GM19395 (cell line): ENCODE results near the gene MLST8.
"Not testable (repeated sequence)": the region's sequence is repeated elsewhere in the genome, so short reads cannot be mapped to it uniquely, and the experiment has no call there.

Experiments
- ATAC-seq: cut with Tn5 transposase; IDR thresholded peaks from one replicate; pipeline ENCODE4 v1.9.1; 2021; ENCODE audit warnings: mild to moderate bottlenecking, moderate library complexity; ENCODE audit not compliant: unreplicated experiment

MLST8 gene

GRCh38 chr16:2229091-2229490 lies 23.8 kb downstream of the MLST8 start:
- ATAC-seq, result no peak

DNA sequence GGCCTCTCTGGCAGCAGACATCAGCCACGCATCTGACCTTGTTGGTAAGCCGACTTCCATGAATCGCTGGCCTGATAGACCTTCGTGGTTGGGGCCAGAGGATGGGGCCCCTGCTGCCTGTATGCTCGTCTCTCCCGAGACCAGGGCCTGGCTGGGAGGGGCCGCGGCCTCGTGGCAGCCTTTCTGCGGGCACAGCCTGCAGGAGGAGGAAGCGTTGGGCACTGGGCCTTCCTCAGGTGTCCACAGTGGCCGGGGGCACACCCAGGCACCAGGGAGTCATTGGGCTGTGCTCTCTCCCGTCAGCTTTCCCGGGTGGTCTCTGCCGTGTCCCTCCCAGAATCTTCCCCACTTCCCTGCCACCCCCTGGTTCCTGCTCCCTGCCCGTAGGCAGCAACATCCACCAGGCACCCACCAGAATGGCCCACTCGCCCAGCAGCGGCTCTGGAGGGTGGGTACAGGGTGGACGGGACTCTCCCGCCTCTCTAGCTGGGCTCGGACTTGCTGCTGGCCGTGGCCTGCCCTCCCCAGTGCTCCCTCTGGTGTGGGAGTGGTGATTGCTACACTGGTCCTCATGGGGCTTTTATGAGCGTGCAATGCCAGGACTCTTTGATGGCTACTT lies 24.5 kb downstream of the MLST8 start:
- ATAC-seq, result no peak

DNA sequence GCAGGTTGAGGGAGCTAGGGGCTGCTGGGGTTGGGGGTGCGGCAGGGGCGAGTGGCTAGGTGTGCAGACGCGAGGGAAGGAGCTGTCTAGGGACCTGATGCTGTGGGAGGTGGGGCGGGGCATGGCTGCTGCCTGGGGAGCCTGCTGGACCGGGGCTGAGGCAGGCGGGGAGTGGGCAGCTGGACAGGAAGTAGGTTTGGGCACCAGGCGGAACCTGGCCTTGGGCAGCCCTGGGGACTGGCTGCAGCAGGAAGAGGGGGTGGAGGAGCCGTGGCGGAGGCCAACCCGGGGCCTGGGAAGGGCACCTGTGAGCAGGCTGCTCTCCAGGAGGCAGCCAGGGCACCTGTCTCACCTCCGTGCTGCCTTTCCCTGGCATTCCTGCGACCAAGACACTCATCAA lies 25.1 kb downstream of the MLST8 start:
- ATAC-seq, result no peak

DNA sequence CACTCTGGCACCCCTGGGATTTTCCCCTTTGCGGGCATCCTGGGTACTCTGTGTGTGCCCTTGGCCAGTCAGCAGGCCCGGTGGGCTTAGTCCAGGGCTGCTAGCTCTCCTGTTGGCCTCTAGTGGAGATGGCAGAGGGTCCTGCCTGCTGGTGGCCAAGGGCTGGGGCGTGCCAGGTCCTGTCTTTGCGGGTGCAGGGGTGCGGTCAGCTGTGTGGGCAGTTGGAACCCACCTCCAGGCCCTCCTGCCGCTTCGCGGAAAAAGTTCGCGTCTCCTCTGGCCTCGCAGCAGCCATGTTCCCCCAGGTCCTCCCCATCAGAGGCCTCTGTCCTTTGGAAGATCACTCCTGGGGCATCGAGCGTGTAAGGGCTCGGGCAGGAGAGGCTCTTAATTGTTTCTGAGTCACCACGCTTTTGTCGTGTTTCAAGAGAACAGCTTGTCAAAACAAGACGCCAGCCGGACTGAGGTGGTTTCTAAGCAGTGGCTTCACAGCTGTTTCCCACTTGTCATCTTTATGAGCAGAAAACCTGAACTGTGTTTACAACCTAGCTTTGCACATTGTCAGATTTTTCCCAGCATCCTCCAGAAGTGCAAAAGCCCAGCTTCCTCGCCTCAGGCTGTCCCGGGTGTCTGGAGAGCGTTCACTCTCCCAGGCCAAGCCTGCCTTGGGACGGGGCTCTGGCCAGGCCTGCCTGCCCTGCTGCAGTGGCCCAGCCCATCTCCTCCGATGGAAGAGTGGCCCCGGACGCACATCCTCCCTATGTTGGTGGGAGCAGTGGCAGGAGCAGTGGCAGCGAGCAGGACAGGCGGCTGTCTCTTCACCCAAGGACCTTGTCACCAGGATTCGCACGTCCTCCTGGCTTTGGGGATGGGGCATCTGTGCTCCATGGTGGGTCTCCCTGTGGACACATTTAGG lies 26.0 kb downstream of the MLST8 start:
- ATAC-seq, result no peak

- ATAC-seq, result no peak
Measured at GRCh38 chr16:2232094-2232990, 27.1 kb downstream of the MLST8 start.

DNA sequence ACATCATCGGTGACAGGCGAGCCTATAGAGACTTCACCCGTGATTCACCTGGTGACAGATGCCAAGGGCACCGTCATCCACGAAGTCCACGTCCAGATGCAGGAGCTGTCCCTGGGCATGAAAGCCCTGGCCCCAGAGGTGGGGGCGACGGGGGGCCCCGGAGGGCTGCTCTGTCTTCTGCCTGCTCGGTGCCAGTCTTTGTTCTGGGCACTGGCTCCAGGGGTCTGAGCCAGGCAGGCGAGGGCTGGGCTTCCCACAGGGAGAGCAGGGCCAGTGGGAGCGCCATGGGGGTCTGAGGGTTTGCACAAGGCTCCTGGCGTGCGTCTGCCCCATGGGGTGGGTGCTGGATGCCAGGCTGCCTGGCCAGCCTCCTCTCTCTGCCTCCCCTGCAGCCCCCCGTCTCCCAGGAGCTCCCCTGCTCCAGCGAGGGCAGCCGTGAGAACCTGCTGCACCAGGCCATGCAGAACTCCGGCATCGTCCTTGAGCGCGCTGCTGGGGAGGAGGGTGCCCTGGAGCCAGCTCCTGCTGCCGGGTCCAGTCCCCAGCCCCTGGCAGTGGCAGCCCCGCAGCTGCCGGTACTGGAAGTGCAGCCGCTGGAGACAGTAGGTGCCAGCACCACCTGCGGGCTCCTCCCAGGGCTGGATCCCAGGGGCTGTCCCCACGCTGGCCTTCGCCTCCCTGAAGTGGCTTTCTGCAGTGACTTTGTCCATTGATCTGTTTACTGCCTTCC lies 28.0 kb downstream of the MLST8 start:
- no peak for ATAC-seq

DNA sequence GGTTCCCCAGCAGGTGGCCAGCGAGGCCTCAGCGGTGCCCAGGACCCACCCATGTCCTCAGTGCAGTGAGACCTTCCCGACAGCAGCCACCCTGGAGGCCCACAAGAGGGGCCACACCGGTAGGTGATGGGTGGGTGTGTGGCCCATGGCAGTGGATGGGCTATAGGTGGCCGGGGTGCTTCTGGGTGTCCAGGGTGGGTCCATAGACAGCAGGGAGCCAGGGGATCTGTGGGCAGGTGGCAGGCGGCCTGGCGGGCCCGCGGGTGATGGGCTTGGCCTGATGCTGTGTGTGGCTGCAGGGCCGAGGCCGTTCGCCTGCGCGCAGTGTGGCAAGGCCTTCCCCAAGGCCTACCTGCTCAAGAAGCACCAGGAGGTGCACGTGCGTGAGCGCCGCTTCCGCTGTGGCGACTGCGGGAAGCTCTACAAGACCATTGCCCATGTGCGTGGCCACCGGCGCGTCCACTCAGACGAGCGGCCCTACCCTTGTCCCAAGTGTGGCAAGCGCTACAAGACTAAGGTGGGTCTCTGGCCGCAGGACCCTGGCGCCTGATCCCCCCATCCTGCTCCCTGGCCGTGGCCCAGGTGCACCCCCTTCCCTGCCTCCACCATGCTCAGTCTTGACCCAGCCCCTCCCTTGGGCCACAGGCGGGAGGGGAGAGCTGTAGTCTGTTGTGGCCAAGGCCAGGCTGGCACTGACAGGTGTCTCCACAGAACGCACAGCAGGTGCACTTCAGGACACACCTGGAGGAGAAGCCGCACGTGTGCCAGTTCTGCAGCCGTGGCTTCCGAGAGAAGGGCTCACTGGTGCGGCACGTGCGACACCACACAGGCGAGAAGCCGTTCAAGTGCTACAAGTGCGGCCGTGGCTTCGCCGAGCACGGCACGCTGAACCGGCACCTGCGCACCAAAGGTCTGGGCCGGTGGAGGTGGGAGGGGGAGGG lies 28.9 kb downstream of the MLST8 start:
- ATAC-seq, result no peak

- ATAC-seq, result no peak
Measured at GRCh38 chr16:2234813-2235170, 29.5 kb downstream of the MLST8 start.

DNA sequence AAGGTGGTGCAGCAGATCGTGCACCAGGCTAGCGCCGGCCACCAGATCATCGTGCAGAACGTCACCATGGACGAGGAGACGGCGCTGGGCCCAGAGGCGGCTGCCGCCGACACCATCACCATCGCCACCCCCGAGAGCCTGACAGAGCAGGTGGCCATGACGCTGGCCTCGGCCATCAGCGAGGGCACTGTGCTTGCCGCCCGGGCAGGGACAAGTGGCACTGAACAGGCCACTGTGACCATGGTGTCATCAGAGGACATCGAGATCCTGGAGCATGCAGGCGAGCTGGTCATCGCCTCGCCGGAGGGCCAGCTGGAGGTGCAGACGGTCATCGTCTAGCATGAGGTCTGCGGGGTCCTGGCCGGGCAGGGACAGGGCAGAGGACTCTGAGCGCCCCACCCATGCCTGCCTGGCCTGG lies 30.0 kb downstream of the MLST8 start:
- ATAC-seq, result no peak

DNA sequence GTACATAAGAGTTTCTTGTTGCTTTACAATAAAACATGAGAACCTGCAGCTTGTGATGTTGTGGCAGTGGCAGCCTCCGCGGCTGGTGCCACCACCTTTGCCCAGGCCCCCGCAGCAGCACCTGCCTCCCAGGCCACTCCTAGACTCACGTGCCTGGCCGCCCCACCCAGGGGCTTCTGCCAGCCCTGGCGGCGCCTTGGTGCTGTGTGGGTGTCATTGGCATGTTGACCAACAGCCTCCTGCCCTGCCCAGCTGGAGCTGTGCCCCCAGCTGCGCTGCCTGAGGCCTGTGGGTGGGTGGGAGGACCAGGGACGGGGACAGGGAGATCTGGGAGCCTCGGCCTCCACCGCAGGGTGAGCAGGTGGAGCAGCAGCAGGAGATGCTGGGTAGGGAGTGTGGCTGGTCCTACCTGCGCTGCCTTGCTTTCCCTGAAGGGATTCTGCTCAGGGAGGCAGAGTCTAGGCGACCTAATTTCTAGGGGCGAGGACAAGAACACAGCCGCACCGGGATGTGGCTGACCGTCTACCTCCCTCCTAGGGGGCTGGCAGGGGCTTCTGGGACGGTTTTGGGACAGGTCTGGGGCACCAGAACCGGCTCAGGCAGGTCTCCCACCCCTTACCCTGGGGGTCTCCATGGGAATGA lies 30.6 kb downstream of the MLST8 start:
- no peak for ATAC-seq

DNA sequence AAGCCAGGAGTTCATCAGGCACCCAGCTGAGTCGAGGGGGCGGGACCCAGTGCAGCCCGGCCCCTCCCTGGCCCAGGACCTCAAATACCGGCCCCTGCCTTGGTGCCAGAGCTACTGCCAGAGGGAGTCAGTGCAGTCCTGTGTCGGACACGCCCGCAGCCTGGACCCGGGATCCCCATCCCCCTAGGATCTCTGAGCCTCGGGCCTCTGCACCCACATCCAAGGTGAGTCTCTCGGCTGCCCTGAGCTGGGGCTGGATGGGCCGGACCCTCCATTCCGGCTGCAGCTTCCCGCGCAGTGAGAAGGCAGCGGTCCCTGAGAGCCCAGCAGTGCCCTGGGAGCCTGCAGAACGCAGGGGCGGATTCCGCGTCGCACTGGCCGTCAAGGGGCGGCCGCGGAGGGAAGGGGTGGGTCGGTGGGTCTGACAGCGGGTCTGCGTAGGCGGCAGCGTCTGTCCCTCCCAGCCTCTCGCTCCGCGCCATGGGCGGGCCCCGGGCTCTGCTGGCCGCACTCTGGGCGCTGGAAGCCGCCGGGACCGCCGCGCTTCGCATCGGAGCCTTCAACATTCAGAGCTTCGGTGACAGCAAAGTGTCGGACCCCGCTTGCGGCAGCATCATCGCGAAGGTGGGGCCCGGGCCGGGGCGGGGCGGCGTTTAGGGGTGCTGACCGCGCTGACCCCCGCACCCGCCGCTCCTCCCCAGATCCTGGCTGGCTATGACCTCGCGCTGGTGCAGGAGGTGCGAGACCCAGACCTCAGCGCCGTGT lies 31.3 kb downstream of the MLST8 start, which contains the start of gene DNASE1L2:
TSS of gene DNASE1L2 (plus strand) at position 108 of the 765 bp plus-strand sequence. CDS start at position 481, 373 bp downstream.
- ATAC-seq, result no peak

DNA sequence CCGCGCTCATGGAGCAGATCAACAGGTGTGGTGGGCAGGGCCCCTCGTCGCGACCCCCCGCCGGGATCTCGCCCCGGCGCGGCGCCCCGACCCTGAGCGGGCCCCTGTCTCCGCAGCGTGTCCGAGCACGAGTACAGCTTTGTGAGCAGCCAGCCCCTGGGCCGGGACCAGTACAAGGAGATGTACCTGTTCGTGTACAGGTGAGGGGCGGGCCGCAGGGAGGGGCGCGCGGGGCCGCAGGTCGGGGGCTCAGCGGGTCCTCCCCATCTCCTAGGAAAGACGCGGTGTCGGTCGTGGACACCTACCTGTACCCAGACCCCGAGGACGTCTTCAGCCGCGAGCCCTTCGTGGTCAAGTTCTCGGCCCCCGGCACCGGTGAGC lies 31.8 kb downstream of the MLST8 start:
- ATAC-seq, result no peak

DNA sequence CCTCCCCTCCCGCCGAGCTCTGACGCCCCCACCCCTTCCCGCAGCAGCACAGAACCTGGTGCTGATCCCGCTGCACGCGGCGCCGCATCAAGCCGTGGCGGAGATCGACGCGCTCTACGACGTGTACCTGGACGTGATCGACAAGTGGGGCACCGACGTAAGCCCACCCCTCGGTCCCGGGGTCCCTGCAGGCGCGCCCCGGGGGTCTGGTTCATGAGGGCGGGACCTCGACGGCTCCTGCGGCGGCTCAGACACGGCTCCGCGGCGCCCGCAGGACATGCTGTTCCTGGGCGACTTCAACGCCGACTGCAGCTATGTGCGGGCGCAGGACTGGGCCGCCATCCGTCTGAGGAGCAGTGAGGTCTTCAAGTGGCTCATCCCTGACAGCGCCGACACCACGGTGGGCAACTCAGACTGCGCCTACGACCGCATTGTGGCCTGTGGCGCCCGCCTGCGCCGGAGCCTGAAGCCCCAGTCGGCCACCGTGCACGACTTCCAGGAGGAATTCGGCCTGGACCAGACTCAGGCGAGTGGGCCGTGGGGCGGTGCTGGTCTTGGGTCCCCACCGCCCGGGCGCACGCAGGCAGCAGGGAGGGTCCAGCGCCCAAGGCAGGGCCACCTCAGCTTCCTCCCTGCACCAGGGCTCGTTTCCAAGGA lies 32.4 kb downstream of the MLST8 start:
- no peak for ATAC-seq

DNA sequence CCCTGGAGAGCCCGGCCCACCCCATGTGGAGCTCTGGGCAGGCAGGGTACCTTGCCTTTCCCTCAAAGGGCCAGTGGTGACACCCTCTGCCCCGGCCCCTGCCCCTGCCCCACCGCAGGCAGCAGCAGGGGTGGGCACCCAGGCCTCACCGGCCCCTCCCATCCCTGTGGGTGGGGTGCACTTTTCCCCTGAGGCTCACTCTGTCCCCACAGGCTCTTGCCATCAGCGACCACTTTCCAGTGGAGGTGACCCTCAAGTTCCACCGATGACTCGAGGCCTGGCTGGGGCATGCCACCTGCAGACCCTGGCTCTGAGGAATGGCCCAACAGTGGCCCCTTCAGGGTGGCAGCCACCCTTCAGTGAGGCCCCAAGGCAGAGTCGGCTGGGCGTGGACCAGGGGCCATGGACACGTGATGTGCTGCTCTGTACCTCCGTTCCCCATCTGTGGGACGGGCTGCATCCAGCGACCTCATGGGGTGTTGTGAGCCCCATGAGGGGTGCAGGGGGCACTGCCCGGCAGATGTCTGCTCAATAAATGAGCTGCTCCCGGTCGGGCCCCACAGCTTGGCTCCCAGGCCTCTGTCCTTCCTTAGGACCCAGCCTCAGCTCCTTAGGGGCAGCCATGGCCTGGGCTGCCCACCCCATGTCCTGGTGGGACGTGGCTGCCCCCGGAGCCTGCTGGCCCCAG lies 33.0 kb downstream of the MLST8 start:
- ATAC-seq, result no peak

- ATAC-seq, result no peak
Measured at GRCh38 chr16:2238838-2239675, 33.8 kb downstream of the MLST8 start.

DNA sequence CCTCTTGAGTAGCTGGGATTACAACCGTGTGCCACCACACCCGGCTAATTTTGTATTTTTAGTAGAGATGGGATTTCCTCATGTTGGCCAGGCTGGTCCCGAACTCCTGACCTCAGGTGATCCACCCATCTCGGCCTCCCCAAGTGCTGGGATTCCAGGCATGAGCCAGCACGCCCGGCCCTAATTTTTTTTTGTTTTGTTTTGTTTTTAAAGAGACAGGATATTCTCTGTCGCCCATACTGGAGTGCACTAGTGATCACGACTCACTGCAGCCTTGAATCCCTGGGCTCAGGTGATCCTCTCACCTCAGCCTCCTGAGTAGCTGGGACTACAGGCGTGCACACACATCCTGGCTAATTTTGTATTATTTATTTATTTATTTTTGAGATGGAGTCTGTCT lies 35.1 kb downstream of the MLST8 start:
- ATAC-seq, result not testable (repeated sequence)
